ENCODE data around the gene ITPR2. TPM values are rescaled to one million over a fixed set of nuclear protein-coding genes. Genes with fewer than 3 reads are reported as not detected.

The ITPR2 gene
- total RNA-seq, 1 experiment from 2014 or later = 41.6 TPM

- Histone ChIP-seq H3K4me3 (ENCODE audit: low read depth, low read length) (no peak overlapping the region), H3K27me3 (replicated peaks; ENCODE audit: control insufficient read depth, insufficient read depth, low read length) (no peaks in the 10 kb centered on the region), H3K4me1 (no peaks in the 10 kb centered on the region), H3K36me3 (ENCODE audit: control insufficient read depth, insufficient read depth, low read length) (no peaks in the 10 kb centered on the region), H3K9me3 (no peaks in the 10 kb centered on the region)
- no peak for TF ChIP-seq CTCF (IDR thresholded peaks at IDR 0.05; ENCODE audit: insufficient read depth in 1 of 2, low read depth in 1 of 2, low read length in 1 of 2, severe bottlenecking in 1 of 2, unreplicated experiment in 1 of 2)
- Mint-ChIP-seq H3K36me3 (ENCODE audit: insufficient read depth, unreplicated experiment) (peaks cover 6% of the 10 kb centered on the region), H3K27ac (ENCODE audit: unreplicated experiment) (no peak overlapping the region), H3K9me3 (ENCODE audit: unreplicated experiment) (peaks cover 19% of the 10 kb centered on the region), H3K27me3 (ENCODE audit: insufficient read depth, unreplicated experiment) (no peaks in the 10 kb centered on the region), H3K4me3 (ENCODE audit: unreplicated experiment) (no peak overlapping the region), H3K4me1 (ENCODE audit: low read depth, unreplicated experiment) (no peaks in the 10 kb centered on the region)
- ChIA-PET CTCF (no interaction called here), POLR2A (no interaction called here)
- intact Hi-C loops (cut with micrococcal nuclease; ENCODE audit: unreplicated experiment) = no loop called here
- no TSS peak for BruUV-seq (replicated peaks)
- DNase-seq = no peak
Measured at GRCh38 chr12:26469421-26470180, 363.4 kb downstream of the ITPR2 start.

GRCh38 chr12:26467351-26467750 is 365.6 kb downstream of the ITPR2 start:
- no peak overlapping the region for H3K4me3 Mint-ChIP-seq (ENCODE audit: unreplicated experiment)
- TF ChIP-seq CTCF (IDR thresholded peaks at IDR 0.05; ENCODE audit: insufficient read depth in 1 of 2, low read depth in 1 of 2, low read length in 1 of 2, severe bottlenecking in 1 of 2, unreplicated experiment in 1 of 2) = no peak
- no peak overlapping the region for H3K27ac Mint-ChIP-seq (ENCODE audit: unreplicated experiment)
- H3K4me1 ChIP-seq = no peaks in the 10 kb centered on the region
- no peaks in the 10 kb centered on the region for H3K9me3 ChIP-seq
- ChIA-PET POLR2A (no interaction called here), CTCF (no interaction called here)
- no peak overlapping the region for H3K4me3 ChIP-seq (ENCODE audit: low read depth, low read length)
- no peaks in the 10 kb centered on the region for H3K27me3 Mint-ChIP-seq (ENCODE audit: insufficient read depth, unreplicated experiment)
- intact Hi-C loops (cut with micrococcal nuclease; ENCODE audit: unreplicated experiment) = no loop called here
- H3K36me3 Mint-ChIP-seq (ENCODE audit: insufficient read depth, unreplicated experiment) = no peaks in the 10 kb centered on the region
- no peak for DNase-seq
- H3K36me3 ChIP-seq (ENCODE audit: control insufficient read depth, insufficient read depth, low read length) = no peaks in the 10 kb centered on the region
- BruUV-seq (replicated peaks) = no TSS peak
- H3K27me3 ChIP-seq (replicated peaks; ENCODE audit: control insufficient read depth, insufficient read depth, low read length) = no peaks in the 10 kb centered on the region
- peaks cover 4% of the 10 kb centered on the region for H3K9me3 Mint-ChIP-seq (ENCODE audit: unreplicated experiment)
- no peaks in the 10 kb centered on the region for H3K4me1 Mint-ChIP-seq (ENCODE audit: low read depth, unreplicated experiment)

- no peaks in the 10 kb centered on the region for H3K4me1 Mint-ChIP-seq (ENCODE audit: low read depth, unreplicated experiment)
- no peaks in the 10 kb centered on the region for H3K9me3 Mint-ChIP-seq (ENCODE audit: unreplicated experiment)
- Histone ChIP-seq H3K9me3 (no peaks in the 10 kb centered on the region), H3K4me1 (no peaks in the 10 kb centered on the region), H3K4me3 (ENCODE audit: low read depth, low read length) (no peak overlapping the region), H3K27me3 (replicated peaks; ENCODE audit: control insufficient read depth, insufficient read depth, low read length) (no peaks in the 10 kb centered on the region), H3K36me3 (ENCODE audit: control insufficient read depth, insufficient read depth, low read length) (no peaks in the 10 kb centered on the region)
- intact Hi-C loops (cut with micrococcal nuclease; ENCODE audit: unreplicated experiment) = no loop called here
- no peak for DNase-seq
- H3K4me3 Mint-ChIP-seq (ENCODE audit: unreplicated experiment) = no peak overlapping the region
- POLR2A ChIA-PET = no interaction called here
- H3K27me3 Mint-ChIP-seq (ENCODE audit: insufficient read depth, unreplicated experiment) = no peaks in the 10 kb centered on the region
- H3K27ac Mint-ChIP-seq (ENCODE audit: unreplicated experiment) = no peak overlapping the region
- no peaks in the 10 kb centered on the region for H3K36me3 Mint-ChIP-seq (ENCODE audit: insufficient read depth, unreplicated experiment)
- BruUV-seq (replicated peaks) = no TSS peak
- CTCF ChIA-PET = no interaction called here
- no peak for TF ChIP-seq CTCF (IDR thresholded peaks at IDR 0.05; ENCODE audit: insufficient read depth in 1 of 2, low read depth in 1 of 2, low read length in 1 of 2, severe bottlenecking in 1 of 2, unreplicated experiment in 1 of 2)
Measured at GRCh38 chr12:26466726-26467125, 366.3 kb downstream of the ITPR2 start.

Data from Caco-2 (cell line).